Fibroblast of peridontal ligament (primary cell): Measurements from ENCODE around the gene NEO1.

Source experiments
- DNase-seq: peaks from one replicate; pipeline ENCODE4 v3.0.0-alpha.2; 2010; ENCODE audit errors: extremely low read depth

The NEO1 gene

GRCh38 chr15:73051807-73052652, at the start of gene NEO1:
TSS of gene NEO1 (plus strand) at chr15:73052463. CDS start at chr15:73052676, 213 bp downstream.
- DNase-seq: peak; percentile 60

GRCh38 chr15:73004462-73004861, 47.8 kb upstream of the NEO1 start:
- DNase-seq: no peak

GRCh38 chr15:73005032-73005431, 47.2 kb upstream of the NEO1 start:
- DNase-seq: no peak

- DNase-seq: no peak
Measured at GRCh38 chr15:73005446-73005845, 46.8 kb upstream of the NEO1 start.

- no peak for DNase-seq
Measured at GRCh38 chr15:73006523-73006922, 45.7 kb upstream of the NEO1 start.

- DNase-seq: no peak
Measured at GRCh38 chr15:73009066-73010056, 42.9 kb upstream of the NEO1 start.

GRCh38 chr15:73010154-73011152, 41.8 kb upstream of the NEO1 start:
- DNase-seq: no peak

GRCh38 chr15:73014904-73015303, 37.4 kb upstream of the NEO1 start:
- no peak for DNase-seq

- DNase-seq: no peak
Measured at GRCh38 chr15:73015493-73015892, 36.8 kb upstream of the NEO1 start.

- no peak for DNase-seq
Measured at GRCh38 chr15:73017987-73018386, 34.3 kb upstream of the NEO1 start.

GRCh38 chr15:73019154-73019553, 33.1 kb upstream of the NEO1 start:
- no peak for DNase-seq

GRCh38 chr15:73019601-73020146, 32.6 kb upstream of the NEO1 start:
- DNase-seq: no peak

GRCh38 chr15:73021139-73021621, 31.1 kb upstream of the NEO1 start:
- DNase-seq: no peak

GRCh38 chr15:73022161-73022560, 30.1 kb upstream of the NEO1 start:
- no peak for DNase-seq

- DNase-seq: no peak
Measured at GRCh38 chr15:73023071-73023470, 29.2 kb upstream of the NEO1 start.

GRCh38 chr15:73024168-73024567, 28.1 kb upstream of the NEO1 start:
- DNase-seq: no peak

- no peak for DNase-seq
Measured at GRCh38 chr15:73026511-73027054, 25.7 kb upstream of the NEO1 start.

- no peak for DNase-seq
Measured at GRCh38 chr15:73028031-73028430, 24.2 kb upstream of the NEO1 start.

- no peak for DNase-seq
Measured at GRCh38 chr15:73028831-73029451, 23.3 kb upstream of the NEO1 start.

GRCh38 chr15:73030122-73030679, 22.1 kb upstream of the NEO1 start:
- no peak for DNase-seq
